Tibial nerve (tissue), 4 donors: ENCODE data around the gene MSX1.

Experiments used
- CTCF ChIP-seq, 5 experiments: fragments of 200-600 bp in 3 of 5; fragments of 450-650 bp in 2 of 5; sonication (generic) in 3 of 5; IDR thresholded peaks; one replicate each; pipeline ENCODE4 v1.5.1; 2016 to 2019; ENCODE audit warnings: antibody characterized with exemption in 5 of 5, mild to moderate bottlenecking in 3 of 5, moderate library complexity in 2 of 5
- EP300 ChIP-seq, 2 donors: sonication (generic); formaldehyde crosslinking; IDR thresholded peaks; one replicate each; pipeline ENCODE4 v1.6.1; 2017; ENCODE audit warnings: antibody characterized with exemption in 2 of 2, mild to moderate bottlenecking in 1 of 2
- POLR2A ChIP-seq, 2 donors: fragments of 450-650 bp; IDR thresholded peaks; one replicate each; pipeline ENCODE4 v1.6.1; 2017; ENCODE audit warnings: antibody characterized with exemption in 2 of 2, mild to moderate bottlenecking in 2 of 2, moderate library complexity in 2 of 2

- TF ChIP-seq EP300 (IDR thresholded peaks at IDR 0.05) (no peak), CTCF (IDR thresholded peaks at IDR 0.05) (no peak), POLR2A (IDR thresholded peaks at IDR 0.05) (no peak)
Measured at GRCh38 chr4:4888695-4889094, 29.2 kb downstream of the MSX1 start.
